DLD1 (cell line): ENCODE results near the gene MYO9B.

Experiments
- in situ Hi-C: cut with HindIII; loops from 2 replicates; pipeline ENCODE4 v1.10.0; 2017; ENCODE audit warnings: low sequenced_read_pairs

MYO9B gene

DNA sequence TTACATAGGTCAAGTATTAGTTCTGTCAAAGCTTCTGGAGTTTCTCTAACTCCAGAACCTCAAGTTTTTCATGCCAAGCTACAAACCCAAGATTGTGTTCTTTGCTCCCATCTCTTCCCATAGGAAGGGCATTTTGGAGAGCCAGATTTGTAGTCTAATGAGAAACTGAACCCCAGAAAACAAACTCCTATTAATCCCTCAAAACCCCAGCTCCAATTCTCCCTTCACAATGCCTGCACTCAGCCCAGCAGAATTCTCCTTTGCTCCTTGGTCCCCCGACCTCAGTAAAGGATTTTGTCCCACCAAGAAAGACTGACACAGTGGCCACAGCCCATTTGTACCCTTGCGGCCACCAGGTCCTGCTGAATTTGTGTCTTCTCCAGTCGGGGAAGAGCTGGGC, 180.6 kb downstream of the MYO9B start:
- in situ Hi-C loops: no loop called here

DNA sequence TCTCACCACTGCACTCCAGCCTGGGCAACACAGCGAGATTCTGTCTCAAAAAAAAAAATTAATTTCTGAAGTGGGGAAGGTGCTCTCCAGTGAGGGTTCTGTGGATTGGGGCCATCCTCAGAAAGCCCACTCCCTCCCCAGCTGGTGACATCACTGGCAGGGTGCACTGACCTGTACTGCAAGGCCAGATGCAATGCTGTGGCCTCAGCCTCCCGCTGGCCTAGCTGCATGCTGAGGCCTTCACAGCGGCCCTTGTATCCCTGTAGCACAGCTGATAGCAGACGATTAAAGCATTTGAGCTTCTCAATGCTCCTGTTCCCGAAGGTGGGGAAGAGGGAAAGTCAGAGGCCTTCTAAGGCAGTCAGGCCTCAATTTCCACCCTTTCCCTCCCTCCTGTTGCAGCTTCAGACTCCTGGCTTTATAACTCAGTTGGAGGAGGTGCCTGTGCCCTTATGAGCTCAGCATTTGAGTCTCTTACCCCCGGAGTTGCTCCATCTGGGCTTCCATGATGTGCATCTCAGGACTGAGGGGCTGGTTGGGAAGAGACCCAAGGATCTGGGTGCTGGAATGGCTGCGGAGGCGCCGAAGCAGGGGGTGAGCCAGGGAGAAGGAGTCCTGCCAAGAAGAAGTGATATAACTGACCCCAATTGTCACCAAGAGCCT, 183.7 kb downstream of the MYO9B start:
- in situ Hi-C loops: no loop called here

DNA sequence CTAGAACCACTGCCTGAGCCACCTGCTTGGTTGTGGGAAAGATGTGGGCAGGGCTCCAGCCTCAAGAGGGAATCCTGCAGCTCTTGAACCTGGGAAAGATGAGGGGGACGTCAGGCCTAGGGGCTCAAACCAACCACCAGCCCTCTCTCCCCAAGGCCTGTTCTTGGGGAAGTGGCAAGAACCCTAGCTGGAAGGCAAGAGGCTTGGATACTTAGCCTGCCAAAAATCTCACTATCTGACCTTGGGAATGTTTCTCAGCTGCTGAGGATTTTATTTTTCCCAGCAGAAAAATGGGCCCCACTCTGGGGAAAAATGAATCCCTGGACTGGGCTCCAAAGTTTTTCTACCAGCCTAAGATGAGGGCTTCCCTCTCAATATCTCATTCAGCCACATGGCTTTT, 184.4 kb downstream of the MYO9B start:
- in situ Hi-C loops: no loop called here

DNA sequence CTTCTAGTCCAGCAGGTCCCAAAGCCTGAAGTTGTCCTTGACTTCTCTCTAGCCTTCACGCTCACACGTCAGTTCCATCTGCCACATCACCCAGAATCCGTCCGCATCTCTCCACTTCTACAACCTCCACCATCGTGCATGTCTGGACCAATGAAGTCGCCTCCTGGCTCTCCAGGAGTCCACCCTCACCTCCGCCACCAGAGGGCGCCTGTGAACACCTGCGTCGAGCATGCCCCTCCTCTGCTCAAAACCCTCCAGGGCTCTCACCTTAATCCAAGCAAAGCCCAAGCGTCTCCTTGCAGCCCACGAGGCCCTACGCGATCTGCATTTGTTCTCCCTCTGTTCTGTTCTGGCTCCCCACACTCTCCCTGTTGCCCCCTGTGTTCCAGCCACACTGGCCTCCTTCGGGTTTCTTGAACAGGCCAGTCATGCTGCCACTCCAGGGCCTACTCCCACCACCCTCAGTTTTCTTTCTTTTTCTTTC, 185.3 kb downstream of the MYO9B start:
- in situ Hi-C loops: no loop called here

DNA sequence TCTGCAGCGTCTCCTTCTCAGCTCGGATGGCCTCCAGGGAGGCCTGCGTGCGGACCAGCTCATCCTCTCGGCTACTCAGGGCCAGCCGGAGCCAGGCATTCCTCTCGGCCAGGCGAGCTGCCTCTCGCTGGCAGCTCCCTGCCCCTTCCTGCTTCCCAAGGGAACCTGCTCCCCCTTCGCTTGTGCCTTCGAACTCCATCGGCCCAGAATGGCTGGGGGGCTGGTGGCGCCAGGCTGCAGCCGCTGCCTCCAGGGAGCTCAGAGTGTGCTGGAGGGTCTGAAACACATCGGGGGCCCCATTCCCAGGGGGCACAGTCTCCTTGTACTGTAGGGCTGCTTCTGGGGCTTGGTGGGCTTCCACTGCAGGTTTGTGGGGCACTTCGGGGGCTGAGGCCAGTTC, 187.0 kb downstream of the MYO9B start:
- in situ Hi-C loops: no loop called here
